Calu3 (cell line): ENCODE results near the gene SELENOM. TPM values are rescaled to one million over a fixed set of nuclear protein-coding genes. Genes with fewer than 3 reads are reported as not detected.

Experiments used
- BruUV-seq: library from RNA; stranded (reverse); fragments of 400-500 nt; replicated peaks from 2 replicates; lab custom pipeline; 2021; lab: Mats Ljungman, UMichigan
- CTCF ChIA-PET: fragments of 300-600 bp; sonication (Branson Sonifier 250); formaldehyde crosslinking; loops from one replicate; lab custom pipeline; 2022; ENCODE audit warnings: antibody characterized with exemption; lab: Charles Lee
- DNase-seq: peaks from one replicate; pipeline ENCODE4 v3.0.0; 2022
- H3K27ac Mint-ChIP-seq: one replicate; pipeline ENCODE4 v1.8.0; 2022; ENCODE audit warnings: mixed read lengths; ENCODE audit not compliant: unreplicated experiment
- H3K27me3 Mint-ChIP-seq: one replicate; pipeline ENCODE4 v1.8.0; 2022; ENCODE audit warnings: mixed read lengths; ENCODE audit not compliant: unreplicated experiment
- H3K36me3 Mint-ChIP-seq: one replicate; pipeline ENCODE4 v1.8.0; 2022; ENCODE audit warnings: mild to moderate bottlenecking, moderate library complexity, mixed read lengths; ENCODE audit not compliant: insufficient read depth, unreplicated experiment
- H3K4me1 Mint-ChIP-seq: one replicate; pipeline ENCODE4 v1.8.0; 2022; ENCODE audit warnings: mild to moderate bottlenecking, low read depth, mixed read lengths; ENCODE audit not compliant: unreplicated experiment
- H3K4me3 Mint-ChIP-seq: one replicate; pipeline ENCODE4 v1.8.0; 2022; ENCODE audit warnings: mild to moderate bottlenecking, low read depth, moderate library complexity, mixed read lengths; ENCODE audit not compliant: unreplicated experiment
- H3K9me3 Mint-ChIP-seq: one replicate; pipeline ENCODE4 v1.8.0; 2022; ENCODE audit warnings: low read depth, mixed read lengths; ENCODE audit not compliant: unreplicated experiment
- CTCF ChIP-seq: fragments of 200-600 bp; IDR thresholded peaks from one replicate; pipeline ENCODE4 v1.8.0; 2022; ENCODE audit warnings: antibody characterized with exemption; ENCODE audit not compliant: unreplicated experiment
- intact Hi-C: fragments of 100-400 bp; cut with micrococcal nuclease; formaldehyde crosslinking; loops from one replicate; pipeline ENCODE4 v1.10.0; 2022; ENCODE audit not compliant: unreplicated experiment
- total RNA-seq: library from RNA; stranded (reverse); gene quantifications from 2 replicates; pipeline ENCODE4 v1.2.3, GENCODE V29; 2022

The SELENOM gene
- total RNA-seq, 1 experiment from 2014 or later: not detected

- CTCF ChIA-PET: interaction anchor here (0.6 kb wide), 1 partner anchor 61 kb away, joined by 3 read pairs; no protein-coding TSS in a partner anchor
- Mint-ChIP-seq H3K9me3 (no peaks in the 10 kb centered on the region), H3K4me3 (no peak overlapping the region), H3K27me3 (no peaks in the 10 kb centered on the region), H3K4me1 (peaks cover 6% of the 10 kb centered on the region), H3K36me3 (peaks cover 15% of the 10 kb centered on the region), H3K27ac (no peak overlapping the region)
- no TSS peak for BruUV-seq
- no peak for TF ChIP-seq CTCF
- DNase-seq: no peak
- intact Hi-C loops: no loop called here
Measured at GRCh38 chr22:31088233-31088986, 19.0 kb downstream of the SELENOM start.

GRCh38 chr22:31087744-31088215, 19.6 kb downstream of the SELENOM start:
- TF ChIP-seq CTCF: no peak
- BruUV-seq: no TSS peak
- H3K27ac Mint-ChIP-seq: no peak overlapping the region
- peaks cover 18% of the 10 kb centered on the region for H3K36me3 Mint-ChIP-seq
- no peak overlapping the region for H3K4me3 Mint-ChIP-seq
- no peaks in the 10 kb centered on the region for H3K9me3 Mint-ChIP-seq
- H3K27me3 Mint-ChIP-seq: no peaks in the 10 kb centered on the region
- peaks cover 12% of the 10 kb centered on the region for H3K4me1 Mint-ChIP-seq
- DNase-seq: no peak
- CTCF ChIA-PET: no interaction called here
- intact Hi-C loops: no loop called here

GRCh38 chr22:31086703-31087330, 20.6 kb downstream of the SELENOM start:
- H3K36me3 Mint-ChIP-seq: peaks cover 27% of the 10 kb centered on the region
- DNase-seq: no peak
- H3K9me3 Mint-ChIP-seq: no peaks in the 10 kb centered on the region
- no peak overlapping the region for H3K27ac Mint-ChIP-seq
- H3K27me3 Mint-ChIP-seq: no peaks in the 10 kb centered on the region
- TF ChIP-seq CTCF: no peak
- intact Hi-C loops: no loop called here
- H3K4me3 Mint-ChIP-seq: no peak overlapping the region
- CTCF ChIA-PET: no interaction called here
- H3K4me1 Mint-ChIP-seq: peaks cover 22% of the 10 kb centered on the region
- no TSS peak for BruUV-seq

GRCh38 chr22:31085928-31086327, 21.4 kb downstream of the SELENOM start:
- DNase-seq: no peak
- H3K4me1 Mint-ChIP-seq: peaks cover 28% of the 10 kb centered on the region
- H3K9me3 Mint-ChIP-seq: no peaks in the 10 kb centered on the region
- H3K27ac Mint-ChIP-seq: no peak overlapping the region
- CTCF ChIA-PET: interaction anchor here (0.6 kb wide), 1 partner anchor 358 kb away, joined by 4 read pairs; no protein-coding TSS in a partner anchor
- intact Hi-C loops: no loop called here
- H3K36me3 Mint-ChIP-seq: peaks cover 36% of the 10 kb centered on the region
- no peak for TF ChIP-seq CTCF
- H3K4me3 Mint-ChIP-seq: no peak overlapping the region
- no peaks in the 10 kb centered on the region for H3K27me3 Mint-ChIP-seq
- BruUV-seq: no TSS peak
